Thyroid gland (tissue), 4 donors: ENCODE results near the gene PKIB. TPM values are rescaled to one million over a fixed set of nuclear protein-coding genes. Genes with fewer than 3 reads are reported as not detected.

Experiments
- DNase-seq, 2 donors: peaks; one replicate each; pipeline ENCODE4 v3.0.0-alpha.2; 2019
- H3K27ac ChIP-seq, 3 donors: fragments of 200-600 bp; sonication (generic); 1 replicate in 2 of 3; 2 replicates in 1 of 3; pipeline ENCODE4 v1.5.1; 2016 to 2019; ENCODE audit warnings: mild to moderate bottlenecking in 1 of 3, moderate library complexity in 1 of 3
- H3K27me3 ChIP-seq: fragments of 200-600 bp; sonication (generic); one replicate; pipeline ENCODE4 v1.5.1; 2019
- H3K36me3 ChIP-seq, 2 donors: fragments of 200-600 bp; sonication (generic); one replicate each; pipeline ENCODE4 v1.5.1; 2016 to 2019
- H3K4me1 ChIP-seq, 2 donors: fragments of 200-600 bp; sonication (generic); one replicate each; pipeline ENCODE4 v1.5.1; 2017 to 2019
- H3K4me3 ChIP-seq, 3 donors: fragments of 200-600 bp; sonication (generic); replicated peaks in 1 of 3; 1 replicate in 2 of 3; 2 replicates in 1 of 3; pipeline ENCODE4 v1.5.1; 2016; ENCODE audit warnings: mild to moderate bottlenecking in 1 of 3
- H3K9me3 ChIP-seq: fragments of 200-600 bp; sonication (generic); one replicate; pipeline ENCODE4 v1.5.1; 2017
- CTCF ChIP-seq, 6 experiments: fragments of 200-600 bp in 3 of 6; fragments of 450-650 bp in 3 of 6; sonication (generic) in 3 of 6; IDR thresholded peaks; one replicate each; pipeline ENCODE4 v1.5.1; 2016 to 2019; ENCODE audit warnings: antibody characterized with exemption in 6 of 6, mild to moderate bottlenecking in 2 of 6, inconsistent platforms in 1 of 6, moderate library complexity in 1 of 6
- POLR2A ChIP-seq, 2 donors: fragments of 450-650 bp; IDR thresholded peaks; one replicate each; pipeline ENCODE4 v1.6.1; 2017; ENCODE audit warnings: antibody characterized with exemption in 2 of 2, mild to moderate bottlenecking in 2 of 2, moderate library complexity in 1 of 2
- WGBS, 2 donors: methylation state at CpG; one replicate each; pipeline ENCODE4 v1.1.5; 2017; 5-methylcytosine and 5-hydroxymethylcytosine counted together
- intact Hi-C: fragments of 100-400 bp; cut with DNase I; formaldehyde crosslinking; loops from one replicate; pipeline ENCODE4 v1.15.1; 2023
- total RNA-seq, 4 donors: library from RNA; depleted of rRNA; stranded (reverse); fragments of >200 nt; gene quantifications; one replicate each; pipeline ENCODE4 v1.2.3, GENCODE V29; 2016

Gene PKIB
- total RNA-seq, 4 donors from 2014 or later: 0.83 to 3.0 (median 1.5) TPM

GRCh38 chr6:122650403-122650802 is 40.2 kb downstream of the PKIB start:
- H3K4me3 ChIP-seq: no peak overlapping the region
- no peaks in the 10 kb centered on the region for H3K36me3 ChIP-seq
- DNase-seq: no peak
- H3K27ac ChIP-seq: no peak overlapping the region
- intact Hi-C loops: no loop called here
- H3K9me3 ChIP-seq: no peaks in the 10 kb centered on the region
- H3K27me3 ChIP-seq: no peaks in the 10 kb centered on the region
- no peaks in the 10 kb centered on the region for H3K4me1 ChIP-seq
- no peak for TF ChIP-seq CTCF (IDR thresholded peaks at IDR 0.05)
- TF ChIP-seq POLR2A (IDR thresholded peaks at IDR 0.05): no peak

GRCh38 chr6:122651031-122651430 is 40.8 kb downstream of the PKIB start:
- H3K36me3 ChIP-seq: no peaks in the 10 kb centered on the region
- H3K4me3 ChIP-seq: no peak overlapping the region
- intact Hi-C loops: no loop called here
- DNase-seq: no peak
- H3K27me3 ChIP-seq: no peaks in the 10 kb centered on the region
- H3K4me1 ChIP-seq: no peaks in the 10 kb centered on the region
- TF ChIP-seq CTCF (IDR thresholded peaks at IDR 0.05) (no peak), POLR2A (IDR thresholded peaks at IDR 0.05) (no peak)
- no peaks in the 10 kb centered on the region for H3K9me3 ChIP-seq
- H3K27ac ChIP-seq: no peak overlapping the region
- 73 to 76% methylated on average over 3 of the region's 3 CpGs for WGBS, 2 donors

GRCh38 chr6:122651604-122652003 is 41.4 kb downstream of the PKIB start:
- Histone ChIP-seq H3K27ac (no peak overlapping the region), H3K27me3 (no peaks in the 10 kb centered on the region), H3K36me3 (no peaks in the 10 kb centered on the region), H3K9me3 (no peaks in the 10 kb centered on the region), H3K4me3 (no peak overlapping the region), H3K4me1 (no peaks in the 10 kb centered on the region)
- DNase-seq: no peak
- TF ChIP-seq CTCF (IDR thresholded peaks at IDR 0.05): no peak
- TF ChIP-seq POLR2A (IDR thresholded peaks at IDR 0.05): no peak
- intact Hi-C loops: no loop called here

- H3K4me3 ChIP-seq: no peak overlapping the region
- H3K27ac ChIP-seq: no peak overlapping the region
- no peaks in the 10 kb centered on the region for H3K9me3 ChIP-seq
- TF ChIP-seq POLR2A (IDR thresholded peaks at IDR 0.05) (no peak), CTCF (IDR thresholded peaks at IDR 0.05) (no peak)
- H3K27me3 ChIP-seq: no peaks in the 10 kb centered on the region
- WGBS, 2 donors: 97 to 98% methylated on average over 2 of the region's 2 CpGs
- intact Hi-C loops: no loop called here
- H3K4me1 ChIP-seq: no peaks in the 10 kb centered on the region
- H3K36me3 ChIP-seq: no peaks in the 10 kb centered on the region
- no peak for DNase-seq
Observed at GRCh38 chr6:122652431-122652830, 42.2 kb downstream of the PKIB start.

GRCh38 chr6:122653094-122653493 is 42.9 kb downstream of the PKIB start:
- Histone ChIP-seq H3K9me3 (no peaks in the 10 kb centered on the region), H3K4me3 (no peak overlapping the region), H3K27ac (no peak overlapping the region), H3K27me3 (no peaks in the 10 kb centered on the region), H3K4me1 (no peaks in the 10 kb centered on the region), H3K36me3 (no peaks in the 10 kb centered on the region)
- TF ChIP-seq CTCF (IDR thresholded peaks at IDR 0.05): no peak
- TF ChIP-seq POLR2A (IDR thresholded peaks at IDR 0.05): no peak
- 78 to 82% methylated on average over 2 of the region's 2 CpGs for WGBS, 2 donors
- no peak for DNase-seq
- intact Hi-C loops: no loop called here
